AG08395 (cell line): Measurements from ENCODE around the gene CD1C.
"Not testable (repeated sequence)": the region's sequence is repeated elsewhere in the genome, so short reads cannot be mapped to it uniquely, and the experiment has no call there.

Experiments used
- DNase-seq: peaks from one replicate; pipeline ENCODE4 v3.0.0; 2012; ENCODE audit warnings: mixed read lengths, low spot score

CD1C gene

DNA sequence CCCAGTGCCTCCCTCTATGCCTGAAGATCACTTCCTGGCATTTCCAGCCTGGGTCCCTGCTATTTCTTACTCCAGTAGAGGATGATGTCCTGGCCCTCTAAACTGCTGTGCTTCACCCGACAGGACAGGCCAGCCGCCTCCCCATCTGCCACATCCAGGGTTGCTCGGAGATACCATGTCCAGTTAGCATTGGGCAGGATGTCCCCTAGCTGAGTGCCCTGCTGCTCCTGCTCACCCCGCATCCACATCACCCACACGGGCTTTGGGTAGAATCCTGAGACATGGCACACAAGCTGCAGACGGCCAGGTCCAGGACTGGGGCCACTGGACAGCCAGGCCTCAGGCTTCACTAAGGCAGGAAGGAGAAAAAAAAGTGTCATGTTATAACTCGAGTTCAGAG is 39.6 kb downstream of the CD1C start:
- DNase-seq, result no peak

DNA sequence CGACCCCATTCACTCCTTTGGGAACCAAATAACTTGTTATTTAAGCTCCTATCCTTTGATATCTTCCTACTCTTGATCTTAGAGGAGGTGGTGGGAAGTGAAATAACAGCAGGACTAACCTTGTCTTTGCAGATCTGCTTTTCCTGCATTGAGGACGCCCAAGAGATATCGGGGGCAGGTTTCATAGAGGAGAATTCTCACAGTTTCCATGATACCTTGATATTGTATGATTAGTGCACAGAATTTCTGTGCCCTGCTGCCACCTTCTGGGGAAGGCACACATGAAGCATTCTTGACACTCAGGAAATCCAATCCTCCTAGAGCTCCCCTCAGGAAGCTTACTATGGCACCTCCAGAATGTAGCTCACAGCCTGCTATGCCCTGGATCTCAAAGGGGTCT is 40.0 kb downstream of the CD1C start:
- no peak for DNase-seq

DNA sequence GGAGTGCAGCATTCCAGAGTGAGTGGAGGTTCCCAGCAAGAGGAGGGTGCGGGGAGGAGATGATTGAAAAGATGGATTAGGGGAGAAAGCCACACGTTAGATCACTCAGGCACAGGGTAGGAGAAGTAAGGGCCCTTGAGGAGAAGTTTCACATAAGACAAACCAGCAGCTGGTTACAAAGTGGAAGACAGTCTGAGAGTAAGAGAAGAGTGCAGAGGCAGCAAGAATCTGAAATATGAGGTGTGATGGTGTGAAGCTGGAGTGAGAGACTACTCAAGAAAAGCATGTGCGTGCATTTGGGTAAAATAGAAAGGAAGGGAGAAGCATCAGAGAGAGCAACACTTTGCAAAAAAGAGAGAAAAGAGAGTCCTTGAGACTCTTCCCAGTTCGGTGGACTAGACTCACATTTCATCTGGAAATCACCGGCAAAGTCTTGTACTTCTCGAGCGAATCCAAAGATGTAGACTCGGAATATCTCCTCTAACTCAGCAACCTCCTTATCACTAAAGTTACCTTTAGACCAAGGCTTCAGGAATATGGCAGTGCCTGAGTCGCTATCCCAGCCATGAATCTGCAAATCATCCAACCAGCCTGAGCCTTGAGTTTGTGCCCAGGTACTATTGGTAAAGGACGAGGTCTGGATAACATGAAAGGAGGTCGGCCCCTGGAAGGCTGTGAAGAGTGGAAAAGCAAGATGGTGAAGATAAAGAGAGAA is 40.8 kb downstream of the CD1C start:
- DNase-seq, result no peak

DNA sequence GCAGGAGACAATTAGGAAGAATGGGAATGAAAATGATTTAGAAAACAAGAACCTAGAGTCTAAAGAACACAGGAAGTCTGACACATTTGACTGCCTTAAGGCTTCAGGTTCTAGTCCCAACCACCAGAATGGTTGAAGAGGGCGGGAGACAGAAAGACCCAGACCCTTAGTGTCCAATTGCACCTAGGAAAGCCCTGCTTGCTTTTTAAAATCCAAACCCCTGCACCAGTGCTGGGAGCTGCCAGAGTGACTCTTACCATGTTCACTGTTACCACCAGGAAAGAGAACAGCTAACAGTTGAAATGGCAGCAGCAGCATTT is 41.3 kb downstream of the CD1C start:
- DNase-seq, result no peak

DNA sequence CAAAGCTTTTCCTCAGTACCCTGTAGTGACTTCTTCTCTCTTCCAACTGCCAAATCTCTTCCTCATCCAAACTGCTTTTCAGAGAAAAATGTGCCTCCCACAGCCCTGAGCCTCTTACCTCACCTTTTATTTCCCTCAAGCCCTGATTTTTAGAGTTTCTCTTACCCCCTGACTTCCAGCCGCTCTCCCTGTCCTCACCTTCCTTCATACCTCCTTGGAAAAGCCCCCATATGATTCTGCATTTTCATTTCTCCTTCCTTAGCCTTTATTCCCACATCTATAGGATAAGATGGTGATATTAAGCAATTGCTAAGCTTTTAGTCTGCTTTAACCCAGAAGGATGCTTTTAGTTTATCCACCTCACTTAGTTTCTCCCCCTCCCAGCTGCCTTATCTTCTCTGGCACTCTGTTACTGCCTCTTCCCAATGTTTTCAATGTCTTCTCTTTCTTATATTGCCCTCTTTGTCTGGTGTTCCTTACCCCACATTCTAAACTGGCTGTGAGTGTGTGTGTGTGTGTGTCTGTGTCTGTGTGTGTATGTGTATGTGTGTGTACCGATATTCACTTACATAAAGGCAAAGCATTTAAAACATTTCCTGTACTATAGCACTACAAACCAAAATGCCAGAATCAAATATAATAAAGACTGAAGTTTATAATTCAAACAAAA is 41.9 kb downstream of the CD1C start, which contains the start of gene CD1B:
Gene CD1B, minus strand, starts transcription at position 51 of the 670 bp plus-strand sequence. CDS start 108 bp downstream, outside the sequence.
- no peak for DNase-seq

DNA sequence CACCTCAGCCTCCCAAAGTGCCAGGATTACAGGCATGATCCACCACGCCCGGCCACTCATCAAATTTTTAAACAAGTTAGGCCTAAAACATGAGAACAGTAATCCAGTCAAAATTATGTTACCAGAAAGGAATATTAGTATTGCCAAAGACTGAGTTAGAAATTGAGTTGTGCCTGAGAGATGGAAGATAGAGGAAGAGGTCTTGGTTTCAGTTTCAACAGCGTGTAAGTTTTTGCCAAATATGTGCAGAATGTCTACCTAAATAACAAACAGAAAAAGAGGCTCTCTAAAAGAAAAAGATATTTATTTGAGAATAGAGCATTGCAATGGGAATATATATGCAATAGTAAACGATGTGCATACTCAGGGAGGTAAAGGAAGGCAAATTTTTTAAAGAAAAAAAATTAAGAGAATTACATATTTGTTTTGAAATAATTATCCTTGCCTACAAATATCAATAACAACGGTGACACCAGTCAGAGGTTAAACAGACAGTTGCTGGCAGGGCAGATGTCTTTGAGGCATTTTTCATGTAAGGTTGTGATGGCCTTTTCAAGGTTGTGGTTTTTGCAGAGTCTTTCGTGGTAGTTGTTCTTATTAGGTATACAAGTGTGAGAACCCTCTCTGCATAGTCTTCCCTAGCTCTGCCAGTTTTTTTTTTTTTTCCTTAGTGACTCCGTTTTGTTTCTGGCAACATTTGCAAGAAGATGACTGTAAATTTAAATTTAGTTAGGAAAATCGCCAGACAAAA is 43.9 kb downstream of the CD1C start:
- DNase-seq, result no peak

DNA sequence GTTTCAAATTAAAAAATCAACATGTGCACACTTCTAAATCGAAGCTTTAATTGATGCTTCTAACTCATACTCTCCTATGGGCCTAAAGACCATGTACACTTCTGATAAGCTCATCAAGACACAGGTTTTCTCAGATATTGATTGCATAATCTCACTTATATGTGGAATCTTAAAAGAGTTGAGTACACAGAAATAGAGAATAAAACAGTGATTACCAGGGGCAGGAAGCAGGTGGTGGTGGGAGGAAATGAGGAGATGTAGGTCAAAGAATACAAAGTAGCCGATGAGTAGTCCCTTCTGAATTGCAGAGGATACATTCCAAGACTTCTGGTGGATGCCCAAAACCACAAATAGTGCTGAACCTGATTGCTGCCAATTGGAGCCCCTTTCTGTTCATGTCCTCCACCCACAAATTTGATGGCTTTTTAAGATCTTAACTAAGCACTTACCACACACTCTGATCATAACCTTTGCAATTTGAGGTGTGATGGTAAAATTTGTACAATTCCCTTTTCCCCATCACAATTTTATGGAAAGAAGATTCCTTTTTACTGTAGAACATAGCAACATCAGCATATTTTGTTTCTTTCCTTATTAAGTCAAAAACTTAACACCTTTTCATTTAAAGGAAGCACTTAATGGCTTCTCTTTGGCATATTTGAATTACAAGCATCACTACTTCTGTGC is 44.9 kb downstream of the CD1C start:
- no peak for DNase-seq

DNA sequence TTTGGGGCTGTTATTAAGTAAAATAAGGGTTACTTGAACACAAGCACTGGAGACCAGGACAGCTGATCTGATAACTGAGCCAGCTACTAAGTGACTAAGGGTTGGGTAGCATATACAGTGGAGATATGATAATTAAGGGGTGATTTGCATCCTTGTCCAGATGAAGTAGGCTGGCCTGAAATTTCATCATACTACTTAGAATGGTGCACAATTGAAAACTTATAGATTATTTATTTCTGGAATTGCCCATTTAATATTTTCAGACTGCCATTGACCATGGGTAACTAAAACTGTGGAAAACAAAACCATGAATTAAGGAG is 45.5 kb downstream of the CD1C start:
- no peak for DNase-seq

DNA sequence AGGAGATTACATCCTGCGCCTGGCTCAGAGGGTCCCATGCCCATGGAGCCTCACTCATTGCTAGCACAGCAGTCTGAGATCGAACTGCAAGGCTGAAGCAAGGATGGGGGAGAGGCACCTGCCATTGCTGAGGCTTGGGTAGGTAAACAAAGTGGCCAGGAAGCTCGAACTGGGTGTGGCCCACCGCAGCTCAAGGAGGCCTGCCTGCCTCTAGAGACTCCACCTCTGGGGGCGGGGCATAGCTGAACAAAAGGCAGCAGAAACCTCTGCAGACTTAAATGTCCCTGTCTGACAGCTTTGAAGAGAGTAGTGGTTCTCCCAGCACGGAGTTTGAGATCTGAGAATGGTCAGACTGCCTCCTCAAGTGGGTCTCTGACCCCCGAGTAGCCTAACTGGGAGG is 46.7 kb downstream of the CD1C start:
- not testable (repeated sequence) for DNase-seq
